H1 (cell line): Measurements from ENCODE around the gene P2RY14. TPM values are rescaled to one million over a fixed set of nuclear protein-coding genes. Genes with fewer than 3 reads are reported as not detected.

Experiments used
- GABPA ChIP-seq: IDR thresholded peaks from 2 replicates; pipeline ENCODE4 v1.6.1; 2011; ENCODE audit warnings: mild to moderate bottlenecking, low read length, moderate library complexity, borderline replicate concordance; ENCODE audit not compliant: insufficient read depth
- MAFK ChIP-seq: IDR thresholded peaks from 2 replicates; pipeline ENCODE4 v1.6.1; 2012; ENCODE audit warnings: low read depth, mild to moderate bottlenecking, improper control_type of control experiment, low read length
- RXRA ChIP-seq: IDR thresholded peaks from 2 replicates; pipeline ENCODE4 v1.6.1; 2011; ENCODE audit warnings: low read depth, mild to moderate bottlenecking, low read length, moderate library complexity; ENCODE audit not compliant: insufficient read depth
- polyA plus RNA-seq, 7 experiments: library from polyadenylated mRNA; depleted of rRNA in 3 of 7; stranded (reverse) in 5 of 7; unstranded in 2 of 7; fragments of >200 nt in 5 of 7; fragments of 200-250 nt in 2 of 7; gene quantifications; 1 replicate in 5 of 7; 2 replicates in 1 of 7; 4 replicates in 1 of 7; pipeline versions ENCODE4 v1.2.1 to v1.2.3, GENCODE V29; 2011 to 2013; ENCODE audit warnings: missing spikeins in 2 of 7, mixed read lengths in 2 of 7
- total RNA-seq: library from RNA; stranded (reverse); fragmentation: NEBNext Ultra II Directional; extraction: Animal tissue kit (Norgen Biotek cat#: 25700); gene quantifications from 2 replicates; pipeline ENCODE4 v1.2.1, GENCODE V29; 2021

Gene P2RY14
- total and polyA plus RNA-seq, 2 of the 8 experiments (the other 6 are each of a cell fraction or from before 2014, with no cell fraction given), result not detected

DNA sequence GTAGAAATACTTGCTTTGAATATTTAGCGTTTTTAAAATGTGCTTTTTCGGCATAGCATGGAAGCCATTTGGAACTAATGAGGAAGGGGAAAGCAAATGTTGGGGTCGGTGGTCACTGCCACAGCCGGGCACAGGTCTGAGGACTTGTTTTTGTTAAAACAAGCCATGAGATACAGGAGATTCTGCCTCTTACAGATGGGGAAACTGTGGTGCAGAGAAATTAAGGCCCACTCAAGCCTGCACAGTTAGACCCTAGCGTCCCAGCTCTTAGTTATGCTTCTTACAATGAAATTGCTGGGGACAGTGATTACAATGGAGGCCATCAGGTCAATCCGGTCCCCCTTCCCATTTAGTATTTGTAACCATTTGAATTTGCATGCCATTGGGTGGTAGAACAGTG, 72.9 kb downstream of the P2RY14 start (continued):
- TF ChIP-seq RXRA, result no peak
- TF ChIP-seq MAFK, result no peak
- TF ChIP-seq GABPA, result no peak
